ENCODE data around the gene SNED1. TPM values are rescaled to one million over a fixed set of nuclear protein-coding genes. Genes with fewer than 3 reads are reported as not detected.

The SNED1 gene
- total and polyA plus RNA-seq, 5 experiments from 2014 or later: 0.60 to 99.9 (median 3.0) TPM

DNA sequence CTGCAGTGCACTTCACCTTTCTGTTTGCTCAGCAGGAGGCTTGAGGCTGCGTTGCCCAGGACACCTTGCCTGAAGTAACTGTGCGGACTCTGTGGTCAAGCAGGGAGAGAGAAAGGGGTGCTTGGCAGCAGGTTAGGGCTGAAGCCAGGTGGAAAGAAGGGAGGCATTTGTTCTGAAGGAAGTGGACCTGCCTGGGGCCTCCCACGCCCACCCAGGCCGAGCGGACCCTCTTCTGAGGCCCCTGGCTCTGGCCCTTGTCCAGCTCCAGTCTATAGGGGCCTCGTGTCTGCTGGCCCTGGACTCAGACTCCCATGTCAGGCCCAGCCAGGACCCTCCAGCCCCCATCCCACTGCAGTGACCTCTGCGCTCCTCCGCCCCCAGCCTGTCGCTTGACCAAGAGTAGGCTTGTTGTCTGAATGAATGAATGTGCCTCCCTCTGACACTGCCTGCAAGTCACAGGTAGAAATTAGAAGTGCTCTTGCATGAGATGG, 2.5 kb downstream of the SNED1 start:
- Mint-ChIP-seq H3K4me3 (peak overlapping the region in 9 of 10 donors; percentile 39 to 92 (median 84)), H3K4me1 (peaks cover 23 to 50% (median 38%) of the 10 kb centered on the region in 4 donors), H3K27ac (peak overlapping the region in 8 of 10 donors; percentile 6 to 95 (median 82)), H3K27me3 (peaks cover 0 to 18% (median 2%) of the 10 kb centered on the region in 5 donors), H3K9me3 (peaks cover 5 to 27% (median 12%) of the 10 kb centered on the region in 9 donors), H3K36me3 (peaks cover 6 to 19% (median 12%) of the 10 kb centered on the region in 3 donors)
- DNase-seq (no peak), ATAC-seq (no peak)
- POLR2A ChIA-PET: interaction anchor here (0.5 to 3.0 kb wide), 8 partner anchors 9 to 306 kb away, joined by 3 to 18 read pairs (median 4); no protein-coding TSS in a partner anchor

DNA sequence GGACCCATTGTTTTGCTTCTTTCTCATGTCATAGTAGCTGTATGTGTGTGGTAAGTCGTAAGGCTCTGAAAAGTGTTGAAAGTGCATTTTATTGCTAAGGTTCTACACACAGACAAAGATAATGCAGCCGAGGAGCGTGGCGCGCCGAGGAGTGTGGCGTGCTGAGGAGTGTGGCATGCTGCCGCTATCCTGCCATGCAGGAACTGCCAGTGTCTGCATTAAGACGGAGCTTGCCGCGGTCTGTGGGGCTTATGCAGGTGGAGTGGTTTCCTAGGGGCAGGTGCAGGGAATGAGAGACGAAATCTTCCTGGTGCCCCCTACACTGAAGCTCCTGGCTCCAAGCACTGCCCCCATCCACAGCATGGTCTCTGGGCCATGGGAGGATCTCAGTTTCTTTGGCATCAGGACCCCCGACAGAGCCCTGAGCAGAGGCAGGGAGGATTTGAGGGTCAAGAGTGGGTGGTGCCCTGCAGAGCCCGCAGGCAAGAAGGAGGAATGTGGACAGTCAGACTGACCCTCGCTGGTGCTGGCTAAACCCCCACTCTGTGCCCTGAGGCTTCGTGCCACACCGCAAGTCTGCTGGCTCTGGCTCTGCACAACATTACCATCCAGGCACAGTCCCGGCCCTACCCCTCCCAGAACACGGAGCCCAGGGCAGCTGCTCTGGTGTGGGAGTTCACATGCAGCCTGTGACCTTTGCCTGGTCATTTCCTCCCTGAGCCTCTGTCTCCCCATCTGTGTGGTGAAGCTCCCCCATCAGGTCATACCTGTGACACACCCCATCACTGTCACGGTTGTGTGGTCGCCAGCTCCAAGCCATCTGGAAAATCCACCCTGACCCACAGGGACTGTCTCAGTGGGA, 3.2 kb downstream of the SNED1 start:
- Mint-ChIP-seq H3K9me3 (peaks cover 5 to 31% (median 15%) of the 10 kb centered on the region in 9 donors), H3K4me3 (peak overlapping the region in 8 of 10 donors; percentile 16 to 89 (median 42)), H3K27ac (peak overlapping the region in 8 of 10 donors; percentile 35 to 89 (median 52)), H3K36me3 (peaks cover 10 to 19% (median 15%) of the 10 kb centered on the region in 3 donors), H3K4me1 (peaks cover 30 to 54% (median 42%) of the 10 kb centered on the region in 4 donors), H3K27me3 (peaks cover 0 to 18% (median 2%) of the 10 kb centered on the region in 5 donors)
- no peak for DNase-seq
- ATAC-seq: no peak
- POLR2A ChIA-PET: interaction anchor here (0.5 to 3.0 kb wide), 8 partner anchors 8 to 144 kb away, joined by 3 to 18 read pairs (median 4); no protein-coding TSS in a partner anchor

DNA sequence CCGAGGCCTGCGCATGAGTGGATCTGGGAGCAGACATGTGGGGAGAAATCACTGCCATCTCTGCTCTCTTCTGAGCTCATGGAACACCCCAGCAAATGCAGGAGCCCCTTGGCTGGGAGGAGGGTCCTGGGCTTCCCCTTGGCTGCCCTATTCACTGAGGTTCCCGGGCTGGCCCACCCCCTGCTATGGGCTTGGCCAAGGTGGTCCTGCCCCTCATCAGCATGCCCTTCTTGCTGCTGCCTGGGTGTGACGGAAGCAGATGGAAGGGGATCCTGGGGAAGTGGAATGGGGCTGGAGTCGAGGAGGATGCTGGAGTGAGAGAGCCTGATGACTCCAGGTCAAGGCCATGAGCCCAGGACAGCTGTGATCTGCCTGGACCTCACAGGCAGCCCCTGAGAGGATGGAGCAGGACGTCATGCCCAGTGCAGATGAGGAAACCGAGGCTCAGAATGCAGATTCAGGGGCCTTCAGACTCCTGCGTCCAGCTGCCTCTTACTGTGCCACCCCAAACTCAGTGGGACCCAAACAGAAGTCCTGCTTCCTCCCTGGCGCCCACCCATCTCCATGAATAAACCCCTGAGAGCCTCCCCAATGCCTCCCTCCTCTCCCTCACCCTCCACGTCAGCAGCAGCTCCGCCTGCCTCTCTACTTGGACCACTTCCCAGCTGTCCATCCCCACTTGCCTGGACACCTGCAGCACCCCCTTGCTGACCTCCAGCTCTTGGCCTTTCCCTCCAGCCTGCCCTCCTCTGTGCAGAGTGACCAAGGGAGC, 4.0 kb downstream of the SNED1 start:
- H3K9me3 Mint-ChIP-seq: peaks cover 5 to 31% (median 15%) of the 10 kb centered on the region in 9 donors
- H3K27ac Mint-ChIP-seq: peak overlapping the region in 6 of 10 donors; percentile 22 to 91 (median 54)
- POLR2A ChIA-PET: interaction anchor here (0.7 to 3.0 kb wide), 7 partner anchors 8 to 66 kb away, joined by 3 to 18 read pairs (median 5); no protein-coding TSS in a partner anchor
- H3K36me3 Mint-ChIP-seq: peaks cover 10 to 19% (median 15%) of the 10 kb centered on the region in 3 donors
- ATAC-seq (no peak), DNase-seq (no peak)
- H3K4me3 Mint-ChIP-seq: peak overlapping the region in 3 of 10 donors; percentile 26 to 54 (median 39)
- H3K27me3 Mint-ChIP-seq: peaks cover 0 to 13% (median 2%) of the 10 kb centered on the region in 5 donors
- peaks cover 25 to 53% (median 38%) of the 10 kb centered on the region in 4 donors for H3K4me1 Mint-ChIP-seq

DNA sequence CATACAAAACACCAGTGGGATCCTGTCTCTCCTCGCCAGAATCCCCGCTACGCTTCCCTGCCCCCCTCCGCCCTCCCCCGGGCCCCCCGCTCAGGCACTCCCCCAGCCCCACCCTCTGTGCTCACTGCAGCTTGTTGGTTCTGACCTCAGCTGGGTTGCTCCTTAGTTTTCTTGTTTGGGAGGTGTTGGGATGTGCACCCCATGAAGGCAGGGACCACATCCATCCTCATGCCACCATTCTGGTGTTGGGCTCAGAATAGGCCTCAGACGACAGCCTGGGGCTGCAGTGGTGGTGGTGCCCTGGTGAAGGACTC, 4.6 kb downstream of the SNED1 start:
- Mint-ChIP-seq H3K4me1 (peaks cover 23 to 56% (median 37%) of the 10 kb centered on the region in 4 donors), H3K4me3 (peak overlapping the region in 1 of 10 donors; percentile 26), H3K9me3 (peaks cover 5 to 31% (median 15%) of the 10 kb centered on the region in 9 donors), H3K27ac (peak overlapping the region in 3 of 10 donors; percentile 18 to 91 (median 61)), H3K36me3 (peaks cover 10 to 19% (median 15%) of the 10 kb centered on the region in 3 donors), H3K27me3 (peaks cover 0 to 12% (median 2%) of the 10 kb centered on the region in 5 donors)
- DNase-seq (no peak), ATAC-seq (no peak)
- POLR2A ChIA-PET: interaction anchor here (0.9 kb wide), 2 partner anchors 9 to 19 kb away, joined by 3 to 5 read pairs; no protein-coding TSS in a partner anchor

DNA sequence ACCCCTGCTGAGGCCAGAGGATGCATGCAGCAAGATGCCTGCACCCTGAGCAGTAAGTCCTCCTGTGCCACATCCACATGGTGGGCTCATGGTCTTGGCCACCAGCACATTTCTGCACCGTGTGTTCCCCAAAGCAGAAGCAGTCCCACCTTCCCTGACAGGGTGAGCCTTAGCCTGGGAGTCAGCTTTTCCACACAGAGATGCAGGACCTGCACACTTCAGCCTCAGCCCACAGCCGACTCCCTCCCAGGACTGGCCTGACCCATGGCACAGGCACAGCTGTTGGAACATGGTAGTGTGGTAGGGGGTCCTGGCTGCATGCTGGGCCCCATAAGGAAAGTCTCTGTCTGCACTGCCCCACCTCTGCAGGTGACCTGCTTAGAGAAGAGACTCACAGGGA, 5.0 kb downstream of the SNED1 start:
- H3K9me3 Mint-ChIP-seq: peaks cover 5 to 31% (median 15%) of the 10 kb centered on the region in 9 donors
- H3K27ac Mint-ChIP-seq: peak overlapping the region in 2 of 10 donors; percentile 18 to 77
- peaks cover 0 to 12% (median 2%) of the 10 kb centered on the region in 5 donors for H3K27me3 Mint-ChIP-seq
- POLR2A ChIA-PET: interaction anchor here (0.9 kb wide), 2 partner anchors 8 to 20 kb away, joined by 3 to 5 read pairs; no protein-coding TSS in a partner anchor
- no peak overlapping the region for H3K4me3 Mint-ChIP-seq
- DNase-seq: no peak
- peaks cover 25 to 59% (median 40%) of the 10 kb centered on the region in 4 donors for H3K4me1 Mint-ChIP-seq
- ATAC-seq: no peak
- peaks cover 10 to 19% (median 15%) of the 10 kb centered on the region in 3 donors for H3K36me3 Mint-ChIP-seq

DNA sequence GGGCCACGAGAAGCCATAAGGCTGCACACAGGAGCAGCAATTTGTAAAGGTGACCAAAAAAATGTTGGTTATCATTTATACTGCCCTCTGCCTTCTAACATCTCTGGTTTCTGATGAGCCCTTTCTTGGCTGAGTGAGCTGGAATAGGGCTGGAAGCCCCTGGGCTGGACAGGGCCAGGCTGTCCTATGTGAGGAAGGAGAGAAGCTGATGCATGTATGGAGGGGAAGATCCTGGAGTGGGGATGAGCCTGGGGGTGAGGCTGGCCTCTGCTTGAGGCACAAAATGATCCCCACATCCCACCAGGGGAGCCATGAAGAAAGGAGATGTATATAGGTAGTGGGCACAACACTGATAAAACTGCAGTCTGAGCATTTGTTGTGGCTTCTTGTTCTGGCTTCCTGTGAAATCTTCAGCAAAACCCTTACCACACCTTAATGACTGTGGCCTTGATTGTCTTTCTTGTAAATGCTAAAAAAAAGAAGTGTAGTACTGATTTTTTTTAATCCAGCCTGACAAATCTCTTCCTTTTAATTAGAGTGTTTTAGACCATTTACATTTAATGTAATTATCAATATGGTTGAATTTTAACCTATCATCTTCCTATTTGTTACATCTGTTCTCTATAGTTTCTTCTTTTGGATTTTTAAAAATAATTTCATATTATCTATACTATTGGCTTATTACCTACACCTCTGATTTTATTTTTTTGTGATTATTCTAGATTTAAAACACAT, 5.6 kb downstream of the SNED1 start:
- Mint-ChIP-seq H3K27ac (peak overlapping the region in 8 of 10 donors; percentile 18 to 77 (median 58)), H3K9me3 (peaks cover 5 to 31% (median 15%) of the 10 kb centered on the region in 9 donors), H3K36me3 (peaks cover 10 to 19% (median 15%) of the 10 kb centered on the region in 3 donors), H3K27me3 (peaks cover 0 to 12% (median 2%) of the 10 kb centered on the region in 5 donors), H3K4me1 (peaks cover 31 to 66% (median 46%) of the 10 kb centered on the region in 4 donors), H3K4me3 (peak overlapping the region in 4 of 10 donors; percentile 1 to 71 (median 15))
- peak in 1 of 10 donors; percentile 20 for DNase-seq
- ATAC-seq: no peak
- POLR2A ChIA-PET: no interaction called here

DNA sequence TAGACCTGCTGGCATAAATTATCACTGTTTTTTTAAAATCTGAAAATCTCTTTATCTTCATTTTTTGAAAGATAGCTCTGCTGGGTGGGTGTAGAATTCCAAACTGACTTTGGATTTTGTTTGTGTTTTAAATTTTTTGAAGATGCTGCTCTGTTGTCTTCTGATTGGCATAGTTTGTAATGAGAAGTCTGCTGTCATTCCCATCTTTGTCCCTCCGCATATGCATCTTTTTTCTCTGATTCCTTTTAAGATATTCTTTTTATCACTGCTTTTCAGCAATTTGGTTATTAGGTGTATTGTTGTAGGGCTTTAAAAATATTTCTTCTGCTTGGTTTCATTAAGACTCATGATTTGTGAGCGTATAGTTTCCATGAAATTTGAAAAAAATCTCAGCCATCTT, 7.2 kb downstream of the SNED1 start:
- H3K27ac Mint-ChIP-seq: peak overlapping the region in 3 of 10 donors; percentile 48 to 81 (median 69)
- H3K36me3 Mint-ChIP-seq: peaks cover 10 to 15% (median 15%) of the 10 kb centered on the region in 3 donors
- peaks cover 0 to 5% (median 0%) of the 10 kb centered on the region in 5 donors for H3K27me3 Mint-ChIP-seq
- peak overlapping the region in 1 of 10 donors; percentile 21 for H3K4me3 Mint-ChIP-seq
- H3K9me3 Mint-ChIP-seq: peaks cover 5 to 31% (median 15%) of the 10 kb centered on the region in 9 donors
- POLR2A ChIA-PET: no interaction called here
- ATAC-seq: no peak
- peaks cover 30 to 69% (median 50%) of the 10 kb centered on the region in 4 donors for H3K4me1 Mint-ChIP-seq
- DNase-seq: no peak

DNA sequence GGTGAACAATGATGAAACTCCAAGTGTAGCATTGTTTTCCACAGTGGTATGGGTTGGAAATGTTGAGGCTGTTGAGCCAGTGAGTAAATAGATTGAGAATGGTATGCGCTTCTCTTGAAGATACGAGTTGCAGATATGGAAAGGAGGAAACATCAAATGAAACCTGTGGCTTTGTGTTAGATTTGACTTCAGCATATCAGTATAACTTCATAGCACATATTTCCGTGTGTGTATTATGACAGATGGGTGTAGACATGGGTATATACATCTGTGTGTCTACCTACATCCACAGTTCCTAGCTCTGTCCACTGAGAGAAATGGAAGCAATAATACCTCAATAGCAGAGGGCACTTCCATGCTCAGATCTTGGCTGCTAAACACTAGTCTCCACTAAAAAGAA, 8.0 kb downstream of the SNED1 start:
- Mint-ChIP-seq H3K36me3 (peaks cover 10 to 15% (median 13%) of the 10 kb centered on the region in 3 donors), H3K9me3 (peaks cover 5 to 31% (median 15%) of the 10 kb centered on the region in 9 donors), H3K4me3 (peak overlapping the region in 3 of 10 donors; percentile 6 to 47 (median 35)), H3K4me1 (peaks cover 30 to 69% (median 47%) of the 10 kb centered on the region in 4 donors), H3K27me3 (no peaks in the 10 kb centered on the region), H3K27ac (peak overlapping the region; percentile 9 to 88 (median 72))
- ATAC-seq: no peak
- no peak for DNase-seq
- POLR2A ChIA-PET: no interaction called here

DNA sequence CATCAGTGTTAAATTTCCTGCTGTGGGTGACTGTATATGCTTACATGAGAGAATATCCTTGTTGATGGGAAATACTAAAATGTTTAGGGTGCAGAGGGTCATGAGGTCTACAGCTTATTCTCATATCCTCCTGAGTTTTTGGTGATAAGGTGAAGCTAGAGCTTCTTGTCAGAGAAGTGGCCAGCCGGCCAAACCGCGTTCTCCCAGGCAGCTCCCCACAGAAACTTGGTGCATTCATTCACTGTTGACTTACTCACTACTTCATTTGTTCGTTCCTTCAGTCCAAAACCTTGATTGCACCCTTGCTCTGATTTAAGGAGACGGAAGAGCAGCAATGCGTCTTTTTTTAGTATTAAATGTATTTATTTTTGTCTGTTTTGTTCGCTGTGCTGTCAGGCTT, 8.7 kb downstream of the SNED1 start:
- Mint-ChIP-seq H3K27me3 (no peaks in the 10 kb centered on the region), H3K27ac (peak overlapping the region in 7 of 10 donors; percentile 20 to 88 (median 79)), H3K9me3 (peaks cover 5 to 31% (median 15%) of the 10 kb centered on the region in 9 donors), H3K4me3 (peak overlapping the region in 1 of 10 donors; percentile 35), H3K4me1 (peaks cover 28 to 70% (median 50%) of the 10 kb centered on the region in 4 donors), H3K36me3 (peaks cover 10 to 15% (median 11%) of the 10 kb centered on the region in 3 donors)
- DNase-seq (no peak), ATAC-seq (no peak)
- POLR2A ChIA-PET: no interaction called here

DNA sequence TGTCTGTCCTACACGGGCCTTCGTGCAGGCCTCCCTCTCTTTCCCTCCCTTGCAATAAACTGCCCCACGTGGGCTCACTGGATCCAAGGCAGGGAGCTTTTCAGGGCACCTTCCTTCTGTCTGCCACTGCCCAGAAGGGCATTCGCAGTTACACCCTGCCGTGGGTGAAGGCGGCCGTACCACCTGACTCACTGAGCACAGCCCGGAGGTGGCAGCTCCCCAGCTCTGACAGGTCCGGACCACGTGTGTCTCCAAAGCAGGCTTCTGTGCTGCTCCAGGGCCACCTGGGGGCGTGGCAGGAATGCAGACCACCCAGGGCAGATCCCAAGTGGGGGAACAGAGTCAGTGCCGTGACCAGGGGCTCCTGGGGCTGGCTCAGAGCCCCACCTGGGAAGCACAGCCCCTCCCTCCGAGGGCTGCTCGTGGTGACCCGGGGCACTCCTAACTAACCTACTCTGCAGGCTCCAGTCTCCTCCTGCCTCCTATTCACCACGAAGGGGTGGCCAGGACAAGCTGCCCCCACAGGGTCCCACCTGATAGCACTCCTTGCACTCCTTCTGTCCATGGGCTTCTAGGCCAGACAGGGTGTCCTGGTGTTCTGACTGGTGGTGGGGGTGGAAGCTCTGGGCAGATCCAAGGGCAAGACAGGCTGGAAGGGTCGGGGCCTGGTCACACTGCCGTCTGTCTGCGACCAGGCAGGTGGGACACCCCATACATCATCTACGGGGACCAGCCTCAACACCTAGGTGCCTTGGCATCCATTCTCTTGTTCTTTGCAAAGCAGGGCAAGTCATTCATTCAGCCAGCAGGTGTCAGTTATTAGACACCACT, 9.7 kb downstream of the SNED1 start:
- H3K27ac Mint-ChIP-seq: peak overlapping the region; percentile 77 to 97 (median 95)
- H3K27me3 Mint-ChIP-seq: no peaks in the 10 kb centered on the region
- peaks cover 5 to 31% (median 15%) of the 10 kb centered on the region in 9 donors for H3K9me3 Mint-ChIP-seq
- DNase-seq (no peak), ATAC-seq (no peak)
- peaks cover 8 to 15% (median 10%) of the 10 kb centered on the region in 3 donors for H3K36me3 Mint-ChIP-seq
- POLR2A ChIA-PET: interaction anchor here (1.0 to 3.3 kb wide), 4 partner anchors 11 to 142 kb away, joined by 3 to 31 read pairs (median 14); partner anchors contain the start of genes MTERF4, PASK, PPP1R7 and SNED1
- H3K4me1 Mint-ChIP-seq: peaks cover 35 to 74% (median 59%) of the 10 kb centered on the region in 4 donors
- peak overlapping the region in 8 of 10 donors; percentile 19 to 90 (median 78) for H3K4me3 Mint-ChIP-seq
